ENCODE measurements around the gene PBX4.

DNA sequence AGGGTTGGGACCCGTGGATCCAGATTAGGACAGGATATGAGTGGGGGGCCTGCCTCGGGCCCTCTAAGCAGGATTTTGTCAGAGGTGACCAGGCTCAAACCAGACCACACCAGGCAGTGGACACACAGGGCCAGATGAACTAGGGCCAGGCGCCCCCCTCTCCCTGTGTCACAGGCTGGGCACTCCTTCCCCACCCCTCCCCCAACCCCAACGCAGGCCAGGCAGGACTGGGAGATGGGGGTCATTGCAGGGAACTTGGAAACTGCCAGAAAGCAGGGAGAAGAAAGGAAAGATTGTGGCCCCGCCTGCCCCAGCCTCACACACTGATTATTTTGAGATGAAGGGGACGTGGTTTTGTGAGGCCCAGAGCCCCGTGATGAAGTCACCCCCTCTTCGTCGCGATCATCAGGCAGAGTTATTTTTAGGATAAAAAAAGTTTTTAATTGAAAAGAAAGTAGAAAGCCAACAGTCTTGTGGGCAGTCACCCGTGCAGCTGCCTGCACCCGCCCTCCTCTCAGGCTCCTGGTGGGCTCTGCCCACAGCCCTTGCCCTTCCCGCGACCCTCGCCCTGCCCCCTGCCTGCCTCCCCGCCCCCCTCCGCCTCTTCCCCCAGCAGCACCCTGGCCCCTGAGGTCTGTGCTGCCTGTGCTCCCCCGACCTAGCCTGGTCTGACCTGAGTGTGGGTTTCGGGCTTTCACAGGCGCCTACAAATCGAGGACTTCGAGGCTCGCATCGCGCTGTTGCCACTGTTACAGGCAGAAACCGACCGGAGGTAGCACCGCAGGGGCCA is 91.7 kb downstream of the PBX4 start:
- TF ChIP-seq CTCF (IDR thresholded peaks at IDR 0.05; ENCODE audit: insufficient read depth, low read depth, low read length) (no peak), EZH2 (IDR thresholded peaks at IDR 0.05; ENCODE audit: insufficient read depth, low read length) (no peak)

Measured in astrocyte (in vitro differentiated cells and primary cell).